ENCODE data around the gene NR5A2. TPM values are rescaled to one million over a fixed set of nuclear protein-coding genes. Genes with fewer than 3 reads are reported as not detected.

NR5A2 gene
- 1 to 10 TPM; 3.2 to 6.8 (median 6.5) TPM for total RNA-seq

GRCh38 chr1:200027264-200027823 lies at the start of gene NR5A2:
Gene NR5A2 (plus strand): TSS chr1:200027710. CDS start chr1:200027848, 138 bp downstream.
- no peak for TF ChIP-seq CTCF (IDR thresholded peaks at IDR 0.05; ENCODE audit: low read depth)

- TF ChIP-seq CTCF (IDR thresholded peaks at IDR 0.05; ENCODE audit: low read depth), result no peak
These were observed 49.0 kb upstream of the NR5A2 start for GRCh38 chr1:199978408-199978940.

- TF ChIP-seq CTCF (IDR thresholded peaks at IDR 0.05; ENCODE audit: low read depth), result no peak
These were observed 48.4 kb upstream of the NR5A2 start for GRCh38 chr1:199979071-199979470.

GRCh38 chr1:199981584-199981983 lies 45.9 kb upstream of the NR5A2 start:
- TF ChIP-seq CTCF (IDR thresholded peaks at IDR 0.05; ENCODE audit: low read depth), result no peak

GRCh38 chr1:199982606-199983005 lies 44.9 kb upstream of the NR5A2 start:
- no peak for TF ChIP-seq CTCF (IDR thresholded peaks at IDR 0.05; ENCODE audit: low read depth)

GRCh38 chr1:199983531-199983930 lies 44.0 kb upstream of the NR5A2 start:
- TF ChIP-seq CTCF (IDR thresholded peaks at IDR 0.05; ENCODE audit: low read depth), result no peak

- TF ChIP-seq CTCF (IDR thresholded peaks at IDR 0.05; ENCODE audit: low read depth), result no peak
These were observed 32.3 kb upstream of the NR5A2 start for GRCh38 chr1:199995096-199995685.

Data from subcutaneous adipose tissue (tissue), 4 donors.